Measurements from ENCODE around the gene FBXO31.

FBXO31 gene

GRCh38 chr16:87319011-87319410 is 64.6 kb downstream of the FBXO31 start:
- no peak overlapping the region for H3K27ac ChIP-seq (ENCODE audit: extremely low read depth, low read depth, low read length)
- H3K4me1 ChIP-seq (ENCODE audit: control insufficient read depth, insufficient read depth, low read length) = no peaks in the 10 kb centered on the region; the same call in 1 of the 2 replicates
- H3K9me3 ChIP-seq (ENCODE audit: control insufficient read depth, insufficient read depth, low read depth, low read length) = no peaks in the 10 kb centered on the region
- no peak overlapping the region for H3K4me3 ChIP-seq (ENCODE audit: low read depth, low read length)
- H3K36me3 ChIP-seq (ENCODE audit: control insufficient read depth in 2 of 2, insufficient read depth in 1 of 2, low read length in 2 of 2) = peaks cover 0 to 16% of the 10 kb centered on the region in 2 experiments; a peak in 1 of 3 replicates
- ChIA-PET CTCF (interaction anchor here (0.6 to 1.1 kb wide), 4 partner anchors 21 to 1581 kb away, joined by 3 to 6 read pairs (median 3); no protein-coding TSS in a partner anchor), POLR2A (interaction anchor here (0.7 to 1.3 kb wide), 2 partner anchors 30 to 65 kb away, joined by 3 read pairs; partner anchors contain the start of gene FBXO31)
- TF ChIP-seq ZNF571 (tag by site-specific recombination; IDR thresholded peaks at IDR 0.05) (no peak), SP7 (tag by site-specific recombination; IDR thresholded peaks at IDR 0.05) (no peak), ZNF112 (tag by site-specific recombination; IDR thresholded peaks at IDR 0.05) (no peak), ZNF140 (tag by site-specific recombination; IDR thresholded peaks at IDR 0.05) (no peak), ZNF521 (tag by site-specific recombination; IDR thresholded peaks at IDR 0.05) (no peak), REST (tag by site-specific recombination; IDR thresholded peaks at IDR 0.05) (no peak), OVOL3 (tag by site-specific recombination; IDR thresholded peaks at IDR 0.05) (no peak), PRDM1 (tag by site-specific recombination; IDR thresholded peaks at IDR 0.05) (no peak), PRDM6 (tag by site-specific recombination; IDR thresholded peaks at IDR 0.05) (no peak), ZBTB48 (tag by site-specific recombination; IDR thresholded peaks at IDR 0.05) (no peak), ZNF23 (tag by site-specific recombination; IDR thresholded peaks at IDR 0.05; ENCODE audit: borderline replicate concordance) (no peak), ZNF501 (tag by site-specific recombination; IDR thresholded peaks at IDR 0.05) (no peak), ZNF654 (tag by site-specific recombination; IDR thresholded peaks at IDR 0.05; ENCODE audit: low read depth) (no peak), ZNF776 (tag by site-specific recombination; IDR thresholded peaks at IDR 0.05; ENCODE audit: borderline replicate concordance) (no peak)

- H3K9me3 ChIP-seq (ENCODE audit: control insufficient read depth, insufficient read depth, low read depth, low read length) = no peaks in the 10 kb centered on the region
- POLR2A ChIA-PET = interaction anchor here (0.7 to 2.3 kb wide), 13 partner anchors 10 to 451 kb away, joined by 3 to 23 read pairs (median 4); partner anchors contain the start of gene FBXO31
- peaks cover 0 to 15% of the 10 kb centered on the region in 2 experiments; a peak in 1 of 3 replicates for H3K36me3 ChIP-seq (ENCODE audit: control insufficient read depth in 2 of 2, insufficient read depth in 1 of 2, low read length in 2 of 2)
- H3K4me3 ChIP-seq (ENCODE audit: low read depth, low read length) = peak overlapping the region; percentile 87
- CTCF ChIA-PET = interaction anchor here (0.6 to 1.2 kb wide), 5 partner anchors 17 to 1580 kb away, joined by 3 to 6 read pairs (median 3); no protein-coding TSS in a partner anchor
- no peaks in the 10 kb centered on the region; the same call in 1 of the 2 replicates for H3K4me1 ChIP-seq (ENCODE audit: control insufficient read depth, insufficient read depth, low read length)
- peak overlapping the region; percentile 75; the same call in 1 of the 2 replicates for H3K27ac ChIP-seq (ENCODE audit: extremely low read depth, low read depth, low read length)
- no peak for TF ChIP-seq ZNF501 (tag by site-specific recombination; IDR thresholded peaks at IDR 0.05)
- no peak for TF ChIP-seq ZNF398 (tag by site-specific recombination; IDR thresholded peaks at IDR 0.05)
- no peak for TF ChIP-seq KLF7 (tag by site-specific recombination; IDR thresholded peaks at IDR 0.05; ENCODE audit: borderline replicate concordance)
- TF ChIP-seq ZNF404 (tag by site-specific recombination; IDR thresholded peaks at IDR 0.05) = no peak
- TF ChIP-seq PRDM10 (tag by site-specific recombination; IDR thresholded peaks at IDR 0.05) = no peak
- no peak for TF ChIP-seq ZNF211 (tag by site-specific recombination; IDR thresholded peaks at IDR 0.05; ENCODE audit: low read depth)
- TF ChIP-seq ZNF239 (tag by site-specific recombination; IDR thresholded peaks at IDR 0.05) = no peak
- TF ChIP-seq ZFP69B (tag by site-specific recombination; IDR thresholded peaks at IDR 0.05) = no peak
- no peak for TF ChIP-seq ZNF23 (tag by site-specific recombination; IDR thresholded peaks at IDR 0.05; ENCODE audit: borderline replicate concordance)
Observed at GRCh38 chr16:87317750-87318644, 65.6 kb downstream of the FBXO31 start.

Measured in HEK293 (cell line).